Renal cortical epithelial cell (primary cell): ENCODE data around the gene FGF13. TPM values are rescaled to one million over a fixed set of nuclear protein-coding genes. Genes with fewer than 3 reads are reported as not detected.

Experiments used
- DNase-seq: peaks from one replicate; pipeline ENCODE4 v3.0.0-alpha.2; 2011; ENCODE audit warnings: low read depth
- total RNA-seq: library from RNA; depleted of rRNA; stranded (reverse); fragments of >200 nt; gene quantifications from 2 replicates; pipeline ENCODE4 v1.2.3, GENCODE V29; 2014

FGF13 gene
- total RNA-seq, 1 donor from 2014 or later = 0.89 TPM

- DNase-seq = no peak
These were observed 47.5 kb downstream of the FGF13 start for GRCh38 chrX:138664016-138664415.

GRCh38 chrX:138651494-138651893 lies 60.0 kb downstream of the FGF13 start:
- DNase-seq = no peak

- no peak for DNase-seq
These were observed 62.9 kb downstream of the FGF13 start for GRCh38 chrX:138648568-138648967.

GRCh38 chrX:138638996-138639395 lies 72.5 kb downstream of the FGF13 start:
- DNase-seq = no peak
